Ishikawa (cell line): Measurements from ENCODE around the gene DRP2.
A peak's percentile ranks its signal among the peaks of the same experiment; 100 is the strongest.

Experiments
- CEBPB ChIP-seq: IDR thresholded peaks from 2 replicates; pipeline ENCODE4 v1.6.1; 2012
- CREB1 ChIP-seq: IDR thresholded peaks from 2 replicates; pipeline ENCODE4 v1.6.1; 2012; ENCODE audit warnings: low read depth
- EGR1 ChIP-seq: IDR thresholded peaks from 2 replicates; pipeline ENCODE4 v1.6.1; 2012
- EP300 ChIP-seq: IDR thresholded peaks from 2 replicates; pipeline ENCODE4 v1.6.1; 2012; ENCODE audit warnings: borderline replicate concordance
- FOXM1 ChIP-seq: IDR thresholded peaks from 2 replicates; pipeline ENCODE4 v1.6.1; 2012; ENCODE audit warnings: low read depth, borderline replicate concordance
- NFIC ChIP-seq: IDR thresholded peaks from 2 replicates; pipeline ENCODE4 v1.6.1; 2012
- RAD21 ChIP-seq: IDR thresholded peaks from 2 replicates; pipeline ENCODE4 v1.6.1; 2012; ENCODE audit warnings: low read depth
- TAF1 ChIP-seq: IDR thresholded peaks from 2 replicates; pipeline ENCODE4 v1.6.1; 2012; ENCODE audit warnings: low read depth, mild to moderate bottlenecking
- TCF12 ChIP-seq: IDR thresholded peaks from 2 replicates; pipeline ENCODE4 v1.6.1; 2012; ENCODE audit warnings: low read depth
- TEAD4 ChIP-seq: IDR thresholded peaks from 2 replicates; pipeline ENCODE4 v1.6.1; 2012
- YY1 ChIP-seq: IDR thresholded peaks from 2 replicates; pipeline ENCODE4 v1.6.1; 2012; ENCODE audit warnings: low read depth
- ZBTB7A ChIP-seq: IDR thresholded peaks from 2 replicates; pipeline ENCODE4 v1.6.1; 2012; ENCODE audit warnings: low read depth
- TF ChIP-seq, protein P1 (sequence below): IDR thresholded peaks from 2 replicates; pipeline ENCODE4 v1.6.1; 2012; ENCODE audit warnings: low read depth, mild to moderate bottlenecking
- TF ChIP-seq, protein P2 (sequence below): IDR thresholded peaks from 2 replicates; pipeline ENCODE4 v1.6.1; 2012
- TF ChIP-seq, protein P3 (sequence below): IDR thresholded peaks from 2 replicates; pipeline ENCODE4 v1.6.1; 2012

DRP2 gene

DNA sequence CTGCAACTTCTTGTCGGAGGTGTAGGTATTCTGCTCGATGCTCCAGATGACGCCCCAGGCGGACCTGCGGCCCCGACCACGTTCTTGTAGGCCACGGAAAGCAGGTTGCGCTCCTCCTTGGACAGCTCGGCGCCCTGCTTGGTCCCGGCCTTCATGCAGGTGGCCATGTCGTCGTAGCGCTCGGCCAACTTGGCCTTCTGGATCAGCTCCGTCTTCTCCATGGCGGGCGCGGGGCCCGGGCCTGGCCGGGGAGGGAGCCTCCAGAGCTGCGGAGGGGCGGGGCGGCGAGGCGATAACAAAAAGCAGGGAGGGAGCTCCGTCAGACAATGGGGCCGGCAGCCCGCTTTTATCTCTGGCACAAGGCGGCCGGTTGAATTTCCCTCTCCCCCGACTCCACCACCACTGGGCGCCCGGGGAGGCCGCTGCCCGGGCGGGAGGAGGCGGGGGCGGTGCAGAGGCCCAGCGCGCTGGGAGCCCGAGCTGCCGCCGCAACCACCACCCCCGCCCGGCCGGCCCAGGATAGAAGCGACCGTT lies 28.3 kb upstream of the DRP2 start:
- TF ChIP-seq TAF1 (no peak), NFIC (no peak), FOXM1 (no peak), RAD21 (no peak), CREB1 (no peak), EGR1 (no peak), YY1 (no peak), EP300 (no peak), ZBTB7A (no peak), TCF12 (no peak), TEAD4 (no peak)
- TF ChIP-seq, protein P1, sequence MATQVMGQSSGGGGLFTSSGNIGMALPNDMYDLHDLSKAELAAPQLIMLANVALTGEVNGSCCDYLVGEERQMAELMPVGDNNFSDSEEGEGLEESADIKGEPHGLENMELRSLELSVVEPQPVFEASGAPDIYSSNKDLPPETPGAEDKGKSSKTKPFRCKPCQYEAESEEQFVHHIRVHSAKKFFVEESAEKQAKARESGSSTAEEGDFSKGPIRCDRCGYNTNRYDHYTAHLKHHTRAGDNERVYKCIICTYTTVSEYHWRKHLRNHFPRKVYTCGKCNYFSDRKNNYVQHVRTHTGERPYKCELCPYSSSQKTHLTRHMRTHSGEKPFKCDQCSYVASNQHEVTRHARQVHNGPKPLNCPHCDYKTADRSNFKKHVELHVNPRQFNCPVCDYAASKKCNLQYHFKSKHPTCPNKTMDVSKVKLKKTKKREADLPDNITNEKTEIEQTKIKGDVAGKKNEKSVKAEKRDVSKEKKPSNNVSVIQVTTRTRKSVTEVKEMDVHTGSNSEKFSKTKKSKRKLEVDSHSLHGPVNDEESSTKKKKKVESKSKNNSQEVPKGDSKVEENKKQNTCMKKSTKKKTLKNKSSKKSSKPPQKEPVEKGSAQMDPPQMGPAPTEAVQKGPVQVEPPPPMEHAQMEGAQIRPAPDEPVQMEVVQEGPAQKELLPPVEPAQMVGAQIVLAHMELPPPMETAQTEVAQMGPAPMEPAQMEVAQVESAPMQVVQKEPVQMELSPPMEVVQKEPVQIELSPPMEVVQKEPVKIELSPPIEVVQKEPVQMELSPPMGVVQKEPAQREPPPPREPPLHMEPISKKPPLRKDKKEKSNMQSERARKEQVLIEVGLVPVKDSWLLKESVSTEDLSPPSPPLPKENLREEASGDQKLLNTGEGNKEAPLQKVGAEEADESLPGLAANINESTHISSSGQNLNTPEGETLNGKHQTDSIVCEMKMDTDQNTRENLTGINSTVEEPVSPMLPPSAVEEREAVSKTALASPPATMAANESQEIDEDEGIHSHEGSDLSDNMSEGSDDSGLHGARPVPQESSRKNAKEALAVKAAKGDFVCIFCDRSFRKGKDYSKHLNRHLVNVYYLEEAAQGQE: no peak
- TF ChIP-seq, protein P2, sequence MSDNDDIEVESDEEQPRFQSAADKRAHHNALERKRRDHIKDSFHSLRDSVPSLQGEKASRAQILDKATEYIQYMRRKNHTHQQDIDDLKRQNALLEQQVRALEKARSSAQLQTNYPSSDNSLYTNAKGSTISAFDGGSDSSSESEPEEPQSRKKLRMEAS: no peak

DNA sequence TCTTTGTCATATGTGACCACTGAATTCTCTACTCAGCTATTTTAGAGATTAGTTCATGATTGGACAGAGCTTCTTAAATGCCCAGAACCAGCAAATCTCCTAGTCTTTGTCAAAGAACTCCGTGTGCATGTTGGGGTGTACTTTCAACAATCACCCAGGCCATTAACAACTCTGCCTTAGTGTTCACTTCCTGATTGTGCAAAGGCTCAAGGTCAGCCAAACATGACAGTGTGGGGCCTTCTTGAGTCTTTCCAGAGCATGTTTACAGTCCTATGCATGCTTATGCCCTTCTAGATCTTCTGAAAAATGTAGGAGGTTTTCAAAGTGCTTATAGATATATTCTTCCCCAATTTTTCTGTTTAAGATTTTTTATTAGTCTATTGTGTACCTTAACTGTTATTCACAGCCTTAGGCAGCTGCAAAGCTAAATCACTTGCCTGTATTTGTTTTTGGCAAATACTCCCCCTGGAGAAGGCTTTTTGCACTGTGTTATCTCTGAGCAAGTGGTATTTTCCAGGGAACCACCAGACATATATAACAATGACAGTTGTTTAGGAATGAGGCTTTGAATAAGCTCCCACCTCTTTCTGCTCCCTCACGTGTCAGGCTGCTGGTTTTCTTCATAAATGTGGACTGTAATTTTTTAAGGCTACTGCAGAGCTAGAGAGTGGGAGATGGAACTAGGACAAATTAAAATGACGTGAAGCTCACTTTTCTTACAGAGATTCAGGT lies 24.0 kb upstream of the DRP2 start:
- TF ChIP-seq YY1: no peak
- no peak for TF ChIP-seq EGR1

DNA sequence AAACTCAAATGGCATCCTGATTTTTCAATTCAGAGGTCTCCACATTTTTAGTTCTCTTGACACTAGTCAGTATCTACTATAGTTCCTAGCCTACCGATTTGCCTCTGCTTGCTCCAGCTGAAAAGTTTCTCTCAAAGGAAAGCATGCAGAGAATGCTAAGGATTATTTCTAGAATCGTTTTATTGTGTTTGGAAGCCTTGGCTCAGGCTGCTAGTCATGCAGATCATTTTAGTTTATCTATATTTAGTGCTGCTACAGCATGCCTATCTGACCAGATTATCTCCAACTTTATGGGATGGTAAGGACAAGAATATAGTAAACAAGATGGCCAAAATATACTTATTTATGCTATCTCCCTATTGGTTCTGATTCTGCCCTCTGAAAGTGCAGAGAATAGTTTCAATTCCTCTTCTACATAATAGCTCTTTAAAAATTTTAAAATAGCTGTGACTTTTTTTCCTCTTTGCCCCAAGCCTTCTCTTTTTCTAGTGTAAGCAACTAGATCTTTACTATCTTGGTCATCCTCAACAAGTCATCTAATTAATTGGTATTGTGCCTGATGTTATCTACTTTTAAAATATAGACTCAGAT lies 15.7 kb upstream of the DRP2 start:
- no peak for TF ChIP-seq TAF1
- TF ChIP-seq CREB1: no peak
- TF ChIP-seq, protein P2: no peak
- no peak for TF ChIP-seq ZBTB7A
- TF ChIP-seq TCF12: no peak
- no peak for TF ChIP-seq TEAD4
- TF ChIP-seq FOXM1: no peak
- no peak for TF ChIP-seq NFIC
- TF ChIP-seq, protein P3, sequence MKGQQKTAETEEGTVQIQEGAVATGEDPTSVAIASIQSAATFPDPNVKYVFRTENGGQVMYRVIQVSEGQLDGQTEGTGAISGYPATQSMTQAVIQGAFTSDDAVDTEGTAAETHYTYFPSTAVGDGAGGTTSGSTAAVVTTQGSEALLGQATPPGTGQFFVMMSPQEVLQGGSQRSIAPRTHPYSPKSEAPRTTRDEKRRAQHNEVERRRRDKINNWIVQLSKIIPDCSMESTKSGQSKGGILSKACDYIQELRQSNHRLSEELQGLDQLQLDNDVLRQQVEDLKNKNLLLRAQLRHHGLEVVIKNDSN: no peak
- no peak for TF ChIP-seq RAD21
- TF ChIP-seq, protein P1: no peak
- TF ChIP-seq CEBPB: no peak
- TF ChIP-seq YY1: no peak
- no peak for TF ChIP-seq EGR1
- no peak for TF ChIP-seq EP300

DNA sequence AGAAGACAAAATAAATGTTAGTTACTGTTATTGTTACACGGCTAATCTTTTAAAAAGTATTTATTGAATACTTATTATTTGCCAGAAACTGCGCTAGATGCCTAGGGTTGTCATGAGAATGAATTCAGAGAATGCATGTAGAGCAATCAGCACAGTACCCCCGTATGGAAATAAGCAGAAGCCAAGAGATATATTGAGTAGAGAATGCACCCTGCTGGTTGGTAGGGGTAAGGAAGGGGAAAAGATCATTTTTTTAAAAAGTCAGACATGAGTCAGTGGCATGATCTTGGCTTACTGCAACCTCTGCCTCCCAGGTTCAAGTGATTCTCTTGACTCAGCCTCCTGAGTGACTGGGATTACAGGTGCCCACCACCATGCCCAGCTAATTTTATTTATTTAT lies 13.1 kb upstream of the DRP2 start:
- TF ChIP-seq, protein P2: no peak
- TF ChIP-seq NFIC: no peak
- TF ChIP-seq EP300: no peak
- peak; percentile 46 for TF ChIP-seq RAD21

DNA sequence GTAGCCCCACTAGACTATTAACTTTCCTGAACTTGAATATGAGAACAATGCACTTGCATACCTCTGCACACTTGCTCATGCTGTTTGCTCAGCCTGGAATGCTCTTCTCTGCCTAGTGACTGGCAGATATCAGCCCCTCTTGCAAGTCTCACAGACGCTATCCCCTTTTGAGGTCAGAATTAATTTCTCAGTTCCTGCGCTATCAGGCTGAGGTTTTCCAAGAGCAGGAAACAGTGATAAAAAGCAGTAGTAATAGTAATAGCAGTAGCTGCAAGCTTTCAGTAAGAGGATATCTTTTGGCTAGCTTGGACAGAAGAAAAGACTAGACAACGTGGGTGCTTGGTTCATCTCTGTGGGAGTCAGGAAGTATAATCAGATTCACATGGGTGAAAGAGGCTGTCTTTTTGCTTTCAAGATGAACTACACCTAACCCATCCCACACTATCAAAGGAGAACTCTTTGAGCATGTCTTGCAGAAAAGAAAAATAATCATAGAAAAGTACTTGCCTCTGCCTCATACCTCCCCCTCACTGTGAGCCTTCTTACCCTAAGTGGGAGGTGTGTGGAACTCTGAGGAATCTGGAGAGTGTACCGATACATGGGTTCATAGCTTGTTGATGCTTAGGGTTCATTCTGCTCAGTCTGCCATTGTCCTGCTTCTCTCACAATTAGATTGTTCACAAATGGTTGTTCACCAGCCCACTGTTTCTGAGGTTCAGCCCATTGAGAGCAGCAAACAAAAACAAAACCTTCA lies 11.3 kb upstream of the DRP2 start:
- TF ChIP-seq TEAD4: 0 out of 2 replicates have a peak, but pooled peaks have one; percentile 10
- TF ChIP-seq CEBPB: no peak
- no peak for TF ChIP-seq TCF12
- no peak for TF ChIP-seq NFIC
- TF ChIP-seq, protein P3: no peak
